HG03378 (cell line): ENCODE measurements around the gene CDH23.

Source experiments
- ATAC-seq: cut with Tn5 transposase; IDR thresholded peaks from one replicate; pipeline ENCODE4 v1.9.1; 2021; ENCODE audit warnings: mild to moderate bottlenecking, moderate library complexity; ENCODE audit not compliant: unreplicated experiment

Gene CDH23

DNA sequence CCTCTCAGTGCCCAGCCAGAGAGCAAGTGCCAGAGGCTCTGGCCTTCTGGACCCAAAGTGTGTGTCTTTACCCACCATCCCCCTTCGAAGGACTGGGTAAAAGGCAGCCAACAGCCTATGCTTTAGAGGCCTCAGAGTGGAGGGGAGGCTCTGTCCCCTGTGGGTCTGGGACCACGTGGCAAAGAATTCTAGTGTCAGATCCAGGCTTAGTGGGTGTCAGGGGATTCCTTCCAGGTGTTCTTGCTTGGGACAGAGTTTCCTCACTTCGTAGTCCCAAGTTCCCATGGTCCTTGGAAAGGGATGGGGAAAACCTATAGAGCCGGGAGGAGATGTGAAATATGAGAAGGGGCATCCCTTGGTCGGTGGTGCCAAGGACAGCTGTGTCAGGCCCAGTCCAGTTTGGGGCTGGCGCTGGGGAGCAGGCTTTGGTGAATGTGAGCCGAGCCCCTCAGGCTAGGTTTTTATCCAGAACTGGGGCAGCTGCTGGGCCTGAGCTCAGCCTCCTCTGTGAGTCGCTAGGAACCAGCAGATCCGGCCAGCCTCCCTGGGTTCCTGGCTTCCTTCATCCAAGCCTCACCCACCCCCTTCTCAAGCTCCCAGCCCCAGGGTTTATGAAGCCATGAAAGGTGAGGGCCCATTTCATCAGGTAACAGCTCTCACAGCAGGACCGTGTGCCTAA, 251.7 kb downstream of the CDH23 start:
- ATAC-seq, result no peak

DNA sequence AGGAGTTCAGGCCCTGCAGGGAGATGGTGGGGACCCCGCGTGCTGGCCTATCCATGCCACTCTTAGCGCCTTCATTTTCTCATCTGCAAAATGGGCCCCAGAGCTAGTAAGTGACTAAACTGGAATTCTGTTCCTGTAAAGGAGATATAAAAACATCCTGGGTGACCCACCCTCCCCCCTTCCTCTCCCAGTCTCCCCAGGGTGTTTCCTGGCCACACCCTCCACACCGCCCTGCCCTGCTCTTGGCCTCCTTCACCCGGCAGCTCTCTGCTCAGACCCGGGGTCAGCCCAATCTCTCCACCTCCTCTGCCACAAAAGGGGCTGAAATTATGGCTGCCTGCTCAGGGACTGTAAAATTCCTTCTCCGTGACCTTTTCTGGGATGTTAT, 252.2 kb downstream of the CDH23 start:
- no peak for ATAC-seq

DNA sequence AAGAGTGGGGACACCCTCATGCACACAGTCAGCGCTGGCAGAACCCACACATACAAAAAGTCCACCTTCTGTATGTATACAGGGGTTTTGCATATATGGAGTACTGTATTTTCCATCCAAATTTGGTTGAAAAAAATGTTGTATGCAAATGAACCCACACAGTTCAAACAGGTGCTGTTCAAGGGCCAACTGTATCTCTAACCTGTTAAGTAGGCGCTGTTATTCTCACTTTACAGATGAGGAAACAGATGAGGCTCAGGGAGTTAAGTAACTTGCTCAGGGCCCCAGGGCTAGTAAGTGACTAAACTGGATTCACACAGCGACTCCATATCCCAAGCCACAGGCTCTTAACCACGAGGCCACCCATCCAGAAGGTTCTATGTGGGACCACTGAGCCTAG, 252.9 kb downstream of the CDH23 start:
- no peak for ATAC-seq

DNA sequence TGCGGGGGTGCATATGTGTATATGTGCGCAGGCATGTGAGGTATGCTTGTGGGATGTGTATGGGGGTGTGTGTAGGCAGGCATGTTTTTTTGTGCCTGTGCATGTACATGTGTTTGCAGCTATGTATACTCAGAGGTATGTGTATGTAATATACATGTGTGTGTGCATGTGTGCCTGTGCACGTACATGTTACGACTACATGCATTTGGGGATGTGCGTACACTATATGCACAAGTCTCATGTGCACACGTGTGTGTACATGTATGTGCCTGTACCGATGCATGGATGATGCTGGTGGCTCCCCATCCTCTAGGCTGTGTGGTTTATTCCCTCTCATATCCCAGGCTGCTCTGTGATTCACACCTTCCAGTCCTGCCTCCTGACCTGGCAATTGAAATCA, 253.7 kb downstream of the CDH23 start:
- no peak for ATAC-seq

DNA sequence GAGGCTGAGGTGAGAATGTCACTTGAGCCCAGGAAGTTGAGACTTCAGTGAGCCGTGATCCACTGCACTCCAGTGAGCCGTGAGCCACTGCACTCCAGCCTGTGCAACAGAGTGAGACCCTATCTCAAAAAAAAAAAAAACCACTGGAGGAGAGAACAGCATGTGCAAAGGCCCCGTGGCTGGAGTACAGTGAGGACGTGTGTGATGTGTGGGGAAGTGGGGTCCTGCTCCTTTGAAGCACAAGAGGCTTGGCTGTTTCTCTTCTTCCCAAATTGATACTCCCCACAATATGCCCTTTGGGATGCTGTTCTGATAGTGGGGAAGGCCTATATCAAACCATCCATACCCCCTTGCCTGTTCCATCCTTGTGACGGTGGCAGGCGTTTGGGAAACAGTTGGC, 254.7 kb downstream of the CDH23 start:
- ATAC-seq, result no peak

DNA sequence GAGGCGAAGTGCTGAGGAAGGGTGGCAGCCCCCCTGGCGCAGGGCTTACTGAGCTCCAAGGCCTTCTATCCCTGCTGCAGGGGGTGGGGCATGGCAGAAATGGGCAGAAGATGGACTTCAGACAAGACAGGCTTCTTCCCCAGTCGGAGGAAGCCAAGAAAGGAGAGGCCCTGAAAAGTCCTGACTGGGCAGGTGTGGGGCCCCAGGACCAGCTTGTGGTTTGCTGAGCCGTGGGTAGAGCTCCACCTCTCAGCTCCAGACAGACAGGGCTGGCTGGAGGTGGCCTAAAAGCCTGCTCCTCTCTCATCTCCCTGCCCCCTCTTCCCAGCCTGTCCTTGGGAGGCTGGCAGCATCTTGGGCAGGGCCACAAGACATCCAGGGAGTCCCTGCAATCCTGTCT, 255.2 kb downstream of the CDH23 start:
- no peak for ATAC-seq

DNA sequence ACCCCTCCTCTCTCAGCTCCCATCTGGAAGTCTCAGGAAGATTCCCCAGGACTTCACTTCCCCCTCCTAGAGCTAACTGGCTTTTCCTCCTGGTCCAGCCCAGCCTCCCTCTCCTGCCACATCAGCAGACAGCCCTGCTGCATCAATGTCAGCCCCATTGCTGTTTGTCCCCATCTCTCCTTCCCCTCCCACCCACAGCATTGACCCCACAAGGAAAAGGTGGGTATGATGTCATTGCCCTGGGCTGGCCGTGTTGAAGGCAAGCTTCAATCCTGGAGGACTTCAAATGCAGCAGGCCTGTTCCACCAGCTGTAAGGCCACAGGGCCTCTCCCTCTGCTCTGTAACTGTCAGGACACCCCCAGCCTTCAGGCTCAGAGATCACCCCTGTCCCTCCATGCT, 256.3 kb downstream of the CDH23 start:
- no peak for ATAC-seq

DNA sequence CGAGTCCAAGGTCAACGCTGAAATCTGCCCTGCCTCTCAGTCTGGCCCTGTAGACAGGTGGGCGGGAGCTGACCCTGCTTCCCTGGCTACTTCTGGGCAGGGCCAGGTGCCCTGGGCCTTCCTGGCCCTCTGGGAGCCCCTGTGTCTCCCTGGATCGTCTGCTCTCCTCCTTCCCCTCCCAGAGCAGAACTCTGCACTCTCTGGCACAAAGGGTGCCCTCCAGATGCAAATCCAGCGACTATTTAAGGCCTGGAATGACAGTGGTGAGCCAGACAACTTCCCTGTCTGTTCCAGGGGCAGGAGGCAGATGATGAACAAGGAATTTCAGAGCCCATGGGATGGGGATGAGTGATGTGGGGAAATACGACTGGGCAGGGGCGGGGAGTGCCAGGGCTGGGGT, 259.5 kb downstream of the CDH23 start:
- ATAC-seq, result no peak

DNA sequence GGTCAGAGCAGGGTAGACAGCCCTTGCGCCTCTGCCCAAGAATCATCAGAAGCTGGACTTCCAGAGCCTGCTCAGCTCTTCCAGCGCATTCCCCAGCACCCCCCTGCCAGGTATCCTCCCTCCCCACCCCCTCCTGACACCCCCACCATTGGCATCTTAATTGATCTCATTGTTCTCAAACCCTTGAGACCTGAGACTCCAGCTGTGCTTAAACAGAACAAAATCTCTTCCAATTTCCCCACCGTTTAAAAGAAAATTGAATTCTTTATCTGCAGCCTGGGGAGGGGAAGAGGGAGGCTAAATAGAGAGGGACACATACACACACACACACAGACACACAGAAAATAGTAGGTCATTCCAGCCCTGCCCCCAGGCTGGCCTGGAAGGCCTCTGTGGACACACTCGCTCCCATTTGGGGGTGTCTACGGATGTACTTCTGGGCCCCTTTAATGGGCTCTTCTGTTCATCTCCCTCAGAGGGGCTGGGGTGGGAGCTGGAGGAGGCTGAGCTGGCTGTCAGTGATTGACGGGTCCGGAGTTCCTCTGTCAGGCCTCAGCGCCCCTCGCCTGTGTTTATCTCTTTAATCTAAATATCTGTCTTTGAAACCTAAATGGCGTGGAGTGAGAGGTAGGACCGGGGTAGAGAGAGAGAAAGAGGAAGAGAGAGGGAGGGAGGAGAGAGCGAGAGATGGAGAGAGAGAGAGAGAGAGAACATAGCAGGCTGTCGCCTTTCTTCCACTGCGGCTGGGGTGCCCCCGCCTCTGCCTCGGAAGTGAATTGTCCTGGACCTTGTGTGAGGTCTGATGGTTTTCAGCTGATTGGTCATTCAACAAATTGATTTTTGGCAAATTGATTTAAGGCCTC, 261.1 kb downstream of the CDH23 start:
- no peak for ATAC-seq

DNA sequence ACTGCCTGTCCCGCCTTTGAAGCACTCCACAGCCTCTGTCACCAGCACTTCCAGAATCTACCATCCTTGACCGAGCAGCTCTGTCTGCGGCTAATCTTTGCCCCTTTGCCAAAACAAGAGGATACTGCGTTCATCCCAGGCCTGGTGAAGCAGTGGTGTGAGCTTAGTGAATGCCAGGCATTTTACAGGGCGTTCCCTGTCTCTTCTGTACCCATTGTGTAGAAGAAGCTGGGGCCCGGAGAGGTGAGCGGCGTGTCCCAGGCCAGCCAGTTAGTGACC, 261.7 kb downstream of the CDH23 start:
- no peak for ATAC-seq

DNA sequence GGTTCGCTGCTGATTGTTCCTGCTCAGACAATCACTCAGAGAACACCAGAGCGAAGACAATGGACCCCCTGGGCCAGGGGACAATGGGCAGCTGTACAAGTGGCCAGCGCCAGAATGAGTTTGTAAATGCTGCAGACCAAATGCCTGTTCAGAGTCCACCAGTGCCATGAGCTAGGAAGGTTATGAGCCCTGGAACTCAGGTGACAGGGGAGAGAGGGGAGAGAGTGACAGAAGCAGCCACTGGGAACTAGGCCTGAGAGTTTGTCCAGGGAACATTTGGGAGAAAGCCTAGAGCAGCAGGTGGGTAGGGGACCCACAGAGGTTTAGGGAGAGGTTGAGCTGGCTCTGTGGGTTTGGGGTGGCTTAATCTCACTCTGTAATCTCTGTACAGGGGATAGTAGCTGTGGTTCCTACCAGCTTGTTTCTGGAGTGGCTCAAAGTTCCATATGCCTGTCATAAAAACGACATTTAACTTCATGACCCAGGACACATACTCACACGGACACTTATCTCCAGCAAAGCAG, 262.5 kb downstream of the CDH23 start:
- no peak for ATAC-seq

DNA sequence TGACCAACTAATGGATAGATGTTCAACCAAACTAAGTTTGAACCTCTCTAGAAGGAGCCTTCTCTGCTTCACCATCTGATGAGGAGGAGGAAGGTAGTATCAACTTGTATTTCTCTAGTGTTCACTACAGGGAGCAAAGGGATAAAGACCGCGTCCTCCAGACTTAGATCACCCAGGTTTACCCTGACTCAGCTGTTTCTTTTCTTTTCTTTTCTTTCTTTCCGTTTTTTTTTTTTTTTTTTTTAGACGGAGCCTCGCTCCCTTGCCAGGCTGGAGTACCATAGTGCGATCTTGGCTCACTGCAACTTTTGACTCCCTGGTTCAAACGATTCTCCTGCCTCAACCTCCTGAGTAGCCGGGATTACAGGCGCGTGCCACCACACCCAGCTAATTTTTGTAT, 263.0 kb downstream of the CDH23 start:
- ATAC-seq, result no peak

DNA sequence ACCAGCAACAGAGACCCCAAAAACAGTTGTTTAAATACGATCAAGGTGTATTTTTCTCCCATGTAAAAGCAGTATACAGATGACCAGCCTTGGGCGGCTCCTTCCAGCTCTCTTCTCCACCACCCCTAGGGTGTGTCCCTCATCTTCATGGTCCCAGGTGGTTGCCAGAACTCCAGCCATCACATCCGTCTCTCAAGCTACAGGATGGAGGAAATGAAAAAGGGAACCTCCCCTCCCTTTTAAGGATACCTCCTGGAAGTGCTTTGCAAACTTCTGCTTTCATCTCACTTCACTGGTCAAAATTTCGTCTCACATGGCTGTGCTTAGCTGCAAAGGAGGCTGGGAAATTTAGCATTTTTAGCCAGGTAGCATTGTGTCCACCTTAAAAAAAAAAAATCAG, 263.6 kb downstream of the CDH23 start:
- no peak for ATAC-seq

DNA sequence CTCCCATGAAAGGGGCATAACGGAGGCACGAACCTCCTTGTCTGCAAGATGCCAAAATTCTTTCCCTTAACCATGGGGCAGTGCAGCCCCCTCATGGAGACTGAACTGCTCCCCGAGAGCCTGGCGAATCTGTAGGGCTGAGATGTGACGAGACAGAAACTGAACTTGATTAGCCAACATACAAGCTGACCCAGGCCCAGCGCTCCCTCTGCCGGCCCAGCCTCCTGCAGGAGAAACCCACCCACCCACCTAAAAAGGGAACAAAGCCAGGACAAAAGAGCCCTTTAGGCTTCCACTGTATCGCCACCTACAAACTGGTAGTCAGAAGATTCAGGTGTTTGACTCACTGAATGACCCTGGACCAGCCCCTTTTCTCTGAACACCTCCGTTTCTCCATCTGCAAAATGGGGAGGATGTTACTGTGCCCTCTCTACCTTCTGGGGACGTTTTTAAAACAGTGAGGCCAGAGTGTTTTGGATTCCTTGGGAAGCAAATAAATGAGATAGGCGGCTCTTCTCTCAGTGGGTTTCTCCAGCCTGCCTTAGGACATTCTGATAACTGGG, 264.4 kb downstream of the CDH23 start:
- ATAC-seq, result no peak

DNA sequence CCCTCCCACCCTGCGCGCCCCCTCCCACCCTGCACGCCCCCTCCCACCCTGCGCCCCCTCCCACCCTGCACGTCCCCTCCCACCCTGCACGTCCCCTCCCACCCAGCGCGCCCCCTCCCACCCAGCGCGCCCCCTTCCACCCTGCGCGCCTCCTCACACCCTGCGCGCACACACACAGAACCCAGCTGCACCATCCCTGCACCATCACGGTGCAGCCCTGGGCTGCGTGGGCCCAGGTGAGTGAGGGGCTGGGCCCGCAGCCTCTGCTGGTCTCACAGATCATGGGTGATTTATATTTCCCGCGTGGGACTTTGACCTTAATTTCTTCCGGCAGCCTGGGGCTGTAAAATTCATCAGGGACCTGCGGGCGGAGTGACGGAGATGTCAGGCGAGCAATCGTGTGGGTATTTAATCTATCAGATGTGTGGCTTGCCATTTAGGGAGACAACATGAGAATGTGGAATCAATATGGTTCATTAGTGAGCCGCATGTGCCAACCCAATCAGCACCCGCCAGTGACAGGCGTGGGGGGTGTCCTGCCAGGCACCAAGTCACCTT, 265.1 kb downstream of the CDH23 start:
- no peak for ATAC-seq

DNA sequence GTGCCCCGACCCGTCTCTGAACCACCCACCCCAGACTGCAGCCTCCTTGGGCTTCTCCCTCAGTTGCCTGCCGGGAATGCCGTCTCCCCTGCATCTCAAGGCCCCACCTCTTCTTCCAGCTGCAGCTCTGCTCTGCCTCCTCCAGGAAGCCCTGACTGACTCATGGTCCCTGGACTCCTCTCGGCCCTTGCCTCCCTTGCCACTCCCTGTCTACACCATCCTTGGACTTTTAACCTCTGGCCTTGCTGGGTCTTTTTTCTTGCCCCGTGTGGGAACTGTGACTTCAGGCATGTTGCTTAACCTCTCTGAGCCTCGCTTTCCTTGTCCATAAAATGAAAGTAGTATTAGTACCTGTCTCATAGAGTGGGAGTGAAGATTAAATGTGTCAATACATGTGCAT, 266.6 kb downstream of the CDH23 start:
- no peak for ATAC-seq

DNA sequence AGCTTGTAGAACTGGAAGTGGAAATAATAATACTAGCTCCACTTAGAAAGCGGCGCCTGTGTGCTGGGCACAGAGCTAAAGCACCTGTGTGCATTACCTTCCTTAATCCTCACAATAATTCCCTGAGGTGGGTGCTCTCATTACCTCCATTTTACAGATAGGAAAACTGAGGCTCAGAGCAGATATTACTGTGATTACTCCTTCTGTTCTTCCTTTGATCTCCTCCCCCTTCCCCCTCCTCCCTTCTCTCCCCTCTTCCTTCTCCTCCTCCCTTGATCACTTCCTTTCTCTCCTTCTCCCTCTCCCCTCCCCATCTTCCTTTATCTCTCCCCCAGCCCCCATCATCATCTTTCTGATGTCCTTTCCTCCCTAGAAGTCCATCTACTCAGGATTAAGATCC, 267.9 kb downstream of the CDH23 start:
- no peak for ATAC-seq

DNA sequence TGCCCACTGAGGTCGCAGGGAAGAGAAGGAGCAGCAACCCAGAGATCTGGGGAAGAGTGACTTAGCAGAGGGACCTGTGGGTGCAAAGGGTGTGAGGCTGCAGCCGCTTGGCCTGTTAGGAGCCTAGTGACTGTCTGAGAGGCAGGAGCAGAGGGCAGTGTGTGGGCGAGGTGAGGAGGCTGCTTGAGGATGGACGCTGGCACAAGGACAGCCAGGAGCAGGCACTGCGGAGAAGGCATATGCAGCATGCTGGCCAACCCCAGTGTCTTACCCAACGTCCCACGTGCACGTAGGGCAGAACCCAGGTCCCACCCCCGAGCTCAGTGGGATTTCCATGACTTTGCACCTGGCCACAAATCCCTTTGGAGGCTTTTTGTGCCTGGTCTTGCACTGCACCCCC, 268.7 kb downstream of the CDH23 start:
- ATAC-seq, result no peak

DNA sequence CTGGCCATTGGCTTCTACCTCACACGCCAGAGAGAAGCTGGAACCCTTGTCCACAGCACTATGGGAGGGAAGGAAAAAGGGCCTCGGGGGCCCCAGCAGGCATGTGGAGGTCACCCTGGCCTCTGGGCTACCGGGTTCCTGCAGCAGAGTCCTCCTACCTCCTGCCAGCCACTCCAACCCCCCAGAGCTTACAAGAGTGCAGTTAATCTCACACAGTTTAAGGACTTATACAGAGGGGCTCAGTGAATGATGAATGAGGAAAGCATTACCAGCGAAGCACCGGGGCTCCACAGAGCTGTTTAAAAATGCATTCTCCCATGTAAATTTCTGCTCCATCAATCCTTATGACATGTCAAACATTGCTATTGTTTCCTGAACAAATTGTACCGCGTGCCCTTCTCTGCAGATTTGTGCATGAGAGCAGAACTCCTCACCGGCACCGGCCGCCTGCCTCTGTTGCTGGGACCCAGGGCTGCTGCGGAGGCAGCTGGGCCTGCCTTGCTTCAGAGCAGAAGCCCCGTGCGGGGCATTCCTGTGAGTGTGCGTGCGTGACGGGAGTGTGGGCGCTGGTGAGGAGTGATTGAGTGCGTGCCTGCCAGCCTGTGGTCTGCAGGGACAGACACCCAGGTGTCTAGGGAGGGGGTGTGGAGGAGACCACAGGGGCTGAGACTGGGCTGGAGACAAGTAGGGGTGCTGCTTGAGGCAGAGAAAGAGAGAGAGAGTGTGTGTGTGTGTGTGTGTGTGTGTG, 270.1 kb downstream of the CDH23 start:
- no peak for ATAC-seq

DNA sequence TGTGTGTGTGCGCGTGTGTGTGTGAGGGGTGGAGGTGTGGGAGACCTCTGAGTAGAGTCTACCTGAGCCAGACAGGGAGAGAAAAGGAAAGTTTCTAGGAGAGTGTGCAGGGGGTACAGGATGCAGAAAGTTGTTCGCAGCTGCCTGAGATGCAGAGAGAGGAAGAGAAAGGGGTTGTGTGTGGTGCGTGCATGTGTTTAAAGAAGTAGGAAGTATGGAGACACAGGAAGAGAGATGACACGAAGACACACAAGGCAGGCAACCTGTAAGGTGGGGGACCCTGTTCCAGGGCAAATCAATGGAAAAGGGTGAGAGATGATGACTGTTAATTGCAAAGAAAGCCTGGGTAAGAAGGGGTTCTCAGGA, 270.6 kb downstream of the CDH23 start:
- ATAC-seq, result no peak
